Suprapubic skin (tissue), 4 donors: ENCODE data around the gene RFC2. TPM values are rescaled to one million over a fixed set of nuclear protein-coding genes. Genes with fewer than 3 reads are reported as not detected.

Experiments used
- DNase-seq, 2 donors: peaks; one replicate each; pipeline ENCODE4 v3.0.0-alpha.2; 2019; ENCODE audit warnings: low spot score in 2 of 2
- H3K27ac ChIP-seq: fragments of 200-600 bp; sonication (generic); one replicate; pipeline ENCODE4 v1.5.1; 2019
- H3K27me3 ChIP-seq: fragments of 200-600 bp; sonication (generic); one replicate; pipeline ENCODE4 v1.5.1; 2019
- H3K36me3 ChIP-seq: fragments of 200-600 bp; sonication (generic); one replicate; pipeline ENCODE4 v1.5.1; 2019
- H3K4me1 ChIP-seq: fragments of 200-600 bp; sonication (generic); one replicate; pipeline ENCODE4 v1.5.1; 2019
- H3K4me3 ChIP-seq: fragments of 200-600 bp; sonication (generic); one replicate; pipeline ENCODE4 v1.5.1; 2019; ENCODE audit warnings: mild to moderate bottlenecking
- H3K9me3 ChIP-seq: fragments of 200-600 bp; sonication (generic); one replicate; pipeline ENCODE4 v1.5.1; 2019
- EP300 ChIP-seq: sonication (generic); formaldehyde crosslinking; IDR thresholded peaks from one replicate; pipeline ENCODE4 v1.6.1; 2017; ENCODE audit warnings: antibody characterized with exemption
- POLR2A ChIP-seq, 2 donors: fragments of 450-650 bp; IDR thresholded peaks; one replicate each; pipeline ENCODE4 v1.6.1; 2017; ENCODE audit warnings: antibody characterized with exemption in 2 of 2, mild to moderate bottlenecking in 2 of 2, moderate library complexity in 2 of 2
- POLR2AphosphoS5 ChIP-seq, 3 donors: sonication (generic); formaldehyde crosslinking; IDR thresholded peaks; one replicate each; pipeline ENCODE4 v1.6.1; 2017; ENCODE audit warnings: antibody characterized with exemption in 3 of 3
- WGBS: methylation state at CpG from one replicate; pipeline ENCODE4 v1.1.5; 2018; 5-methylcytosine and 5-hydroxymethylcytosine counted together
- total RNA-seq, 4 donors: library from RNA; depleted of rRNA; stranded (reverse); fragments of >200 nt; gene quantifications; one replicate each; pipeline ENCODE4 v1.1.0, GENCODE V29; 2016
- TF ChIP-seq, protein P1 (sequence below), 2 donors: fragments of 200-600 bp in 1 of 2; fragments of 450-650 bp in 1 of 2; sonication (generic) in 1 of 2; IDR thresholded peaks; one replicate each; pipeline ENCODE4 v1.5.1; 2016 to 2019; ENCODE audit warnings: antibody characterized with exemption in 2 of 2, mild to moderate bottlenecking in 1 of 2, moderate library complexity in 1 of 2

Gene RFC2
- total RNA-seq, 4 donors from 2014 or later, result 15.0 to 17.2 (median 16.4) TPM

DNA sequence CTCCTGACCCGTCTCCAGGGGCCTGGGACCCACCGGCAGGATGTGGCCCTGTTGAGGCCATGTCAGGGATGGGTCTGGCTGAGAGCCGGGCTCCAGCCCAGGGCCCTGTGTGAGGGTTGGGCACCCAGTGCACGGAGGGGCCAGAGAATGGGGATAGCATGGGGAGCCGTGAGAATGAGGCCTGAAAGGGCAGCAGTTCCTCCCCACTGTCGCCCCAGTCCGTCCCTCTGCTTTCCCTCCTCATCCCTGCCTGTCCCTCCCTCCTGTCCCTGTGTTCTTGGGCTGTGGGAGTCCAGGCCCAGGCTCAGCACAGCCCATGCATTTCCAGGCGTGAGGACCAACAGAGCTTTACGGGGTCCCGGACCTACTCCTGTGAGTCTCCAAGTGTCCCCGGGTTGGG lies 34.8 kb downstream of the RFC2 start:
- Histone ChIP-seq H3K4me3 (no peak overlapping the region), H3K4me1 (peaks cover 2% of the 10 kb centered on the region), H3K27me3 (no peaks in the 10 kb centered on the region), H3K36me3 (no peaks in the 10 kb centered on the region), H3K27ac (no peak overlapping the region), H3K9me3 (no peaks in the 10 kb centered on the region)
- TF ChIP-seq EP300 (no peak), POLR2A (IDR thresholded peaks at IDR 0.05) (no peak), POLR2AphosphoS5 (IDR thresholded peaks at IDR 0.05) (no peak)
- TF ChIP-seq, protein P1, sequence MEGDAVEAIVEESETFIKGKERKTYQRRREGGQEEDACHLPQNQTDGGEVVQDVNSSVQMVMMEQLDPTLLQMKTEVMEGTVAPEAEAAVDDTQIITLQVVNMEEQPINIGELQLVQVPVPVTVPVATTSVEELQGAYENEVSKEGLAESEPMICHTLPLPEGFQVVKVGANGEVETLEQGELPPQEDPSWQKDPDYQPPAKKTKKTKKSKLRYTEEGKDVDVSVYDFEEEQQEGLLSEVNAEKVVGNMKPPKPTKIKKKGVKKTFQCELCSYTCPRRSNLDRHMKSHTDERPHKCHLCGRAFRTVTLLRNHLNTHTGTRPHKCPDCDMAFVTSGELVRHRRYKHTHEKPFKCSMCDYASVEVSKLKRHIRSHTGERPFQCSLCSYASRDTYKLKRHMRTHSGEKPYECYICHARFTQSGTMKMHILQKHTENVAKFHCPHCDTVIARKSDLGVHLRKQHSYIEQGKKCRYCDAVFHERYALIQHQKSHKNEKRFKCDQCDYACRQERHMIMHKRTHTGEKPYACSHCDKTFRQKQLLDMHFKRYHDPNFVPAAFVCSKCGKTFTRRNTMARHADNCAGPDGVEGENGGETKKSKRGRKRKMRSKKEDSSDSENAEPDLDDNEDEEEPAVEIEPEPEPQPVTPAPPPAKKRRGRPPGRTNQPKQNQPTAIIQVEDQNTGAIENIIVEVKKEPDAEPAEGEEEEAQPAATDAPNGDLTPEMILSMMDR (IDR thresholded peaks at IDR 0.05), result no peak
- 86% methylated on average over 1 of the region's 11 CpGs for WGBS
- no peak for DNase-seq

DNA sequence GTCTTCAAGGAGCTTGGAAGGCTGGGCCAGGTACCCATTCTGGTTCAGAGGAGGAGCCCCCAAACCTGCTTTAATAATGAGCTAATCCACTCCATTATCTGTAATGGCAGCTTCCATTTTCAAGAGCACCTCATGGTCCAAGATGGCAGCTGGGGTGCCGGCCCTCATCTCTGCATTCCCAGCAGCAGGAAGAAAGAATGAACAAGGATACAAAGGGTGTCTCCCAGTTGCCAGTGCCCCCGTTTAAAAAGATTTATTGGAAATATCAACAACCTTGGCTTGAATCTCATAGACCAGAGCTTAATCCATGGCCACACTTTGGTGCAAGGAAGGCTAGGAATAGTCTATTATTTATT lies 35.9 kb downstream of the RFC2 start:
- Histone ChIP-seq H3K9me3 (no peaks in the 10 kb centered on the region), H3K27ac (no peak overlapping the region), H3K4me1 (no peaks in the 10 kb centered on the region), H3K36me3 (no peaks in the 10 kb centered on the region), H3K4me3 (no peak overlapping the region), H3K27me3 (no peaks in the 10 kb centered on the region)
- TF ChIP-seq, protein P1 (IDR thresholded peaks at IDR 0.05), result no peak
- no peak for TF ChIP-seq EP300
- TF ChIP-seq POLR2AphosphoS5 (IDR thresholded peaks at IDR 0.05), result no peak
- no peak for TF ChIP-seq POLR2A (IDR thresholded peaks at IDR 0.05)
- DNase-seq, result no peak
- WGBS, result 86% methylated on average over 2 of the region's 2 CpGs

DNA sequence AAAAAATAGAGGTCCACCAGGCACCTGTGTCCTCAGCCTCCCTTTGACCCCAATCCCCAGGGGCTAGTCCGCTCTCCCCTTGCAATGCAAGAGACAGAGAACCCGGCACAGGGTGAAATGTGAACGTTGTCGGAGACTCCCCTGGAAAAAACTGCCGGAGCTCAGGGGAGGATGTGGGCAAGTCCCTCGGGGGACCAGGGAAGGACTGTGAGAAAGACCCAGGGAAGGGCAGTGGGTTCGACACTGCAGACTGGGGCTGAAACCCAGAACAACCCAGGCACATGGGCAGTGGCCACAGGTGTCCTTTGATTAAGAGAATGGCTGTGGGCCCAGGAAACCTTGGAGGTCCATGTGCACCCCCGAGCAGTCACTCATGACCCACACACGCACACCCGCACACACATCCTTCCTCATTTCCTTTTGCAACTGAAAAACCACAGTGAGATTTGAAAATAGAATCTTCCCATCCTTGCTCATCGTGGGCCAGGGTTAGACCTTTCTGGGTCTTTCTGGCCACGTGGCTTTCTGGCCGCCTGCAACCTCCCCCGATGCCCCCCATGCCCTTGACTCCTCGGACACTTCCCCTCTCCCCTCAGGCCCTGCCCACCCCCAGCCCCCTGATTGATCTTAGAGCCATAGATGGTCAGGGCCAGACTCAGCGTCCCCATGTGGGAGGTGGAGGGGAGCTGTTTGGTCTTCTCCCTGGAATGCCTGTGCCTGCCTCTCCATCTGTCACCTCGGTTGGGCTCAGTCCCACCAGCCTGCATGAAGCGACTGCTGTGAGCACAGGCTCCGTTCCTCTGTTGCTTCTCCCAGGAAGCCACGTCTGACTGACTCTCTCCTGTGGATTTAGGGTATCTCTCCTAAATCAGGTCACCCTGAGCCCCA lies 36.5 kb downstream of the RFC2 start:
- H3K27ac ChIP-seq, result no peak overlapping the region
- H3K4me1 ChIP-seq, result no peaks in the 10 kb centered on the region
- H3K4me3 ChIP-seq, result no peak overlapping the region
- TF ChIP-seq, protein P1 (IDR thresholded peaks at IDR 0.05), result no peak
- no peak for TF ChIP-seq EP300
- TF ChIP-seq POLR2A (IDR thresholded peaks at IDR 0.05), result no peak
- H3K36me3 ChIP-seq, result no peaks in the 10 kb centered on the region
- no peaks in the 10 kb centered on the region for H3K27me3 ChIP-seq
- WGBS, result 55% methylated on average over 20 of the region's 20 CpGs
- DNase-seq, result no peak
- no peaks in the 10 kb centered on the region for H3K9me3 ChIP-seq

DNA sequence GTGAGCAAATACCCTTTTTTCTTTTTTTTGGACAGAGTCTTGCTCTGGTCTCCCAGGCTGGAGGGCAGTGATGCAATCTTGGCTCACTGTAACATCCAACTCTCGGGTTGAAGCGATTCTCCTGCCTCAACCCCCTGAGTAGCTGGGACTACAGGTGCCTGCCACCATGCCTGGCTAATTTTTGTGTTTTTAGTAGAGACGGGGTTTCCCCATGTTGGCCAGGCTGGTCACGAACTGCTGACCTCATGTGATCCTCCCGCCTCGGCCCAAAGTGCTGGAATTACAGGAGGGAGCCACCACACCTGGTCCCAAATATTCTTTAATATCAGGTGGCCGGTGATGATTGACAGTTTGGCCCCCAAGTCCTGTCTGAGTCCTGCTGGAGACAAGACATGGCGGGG lies 37.8 kb downstream of the RFC2 start:
- Histone ChIP-seq H3K27ac (no peak overlapping the region), H3K4me3 (no peak overlapping the region), H3K36me3 (no peaks in the 10 kb centered on the region), H3K27me3 (no peaks in the 10 kb centered on the region), H3K4me1 (no peaks in the 10 kb centered on the region), H3K9me3 (no peaks in the 10 kb centered on the region)
- DNase-seq, result no peak
- TF ChIP-seq POLR2AphosphoS5 (IDR thresholded peaks at IDR 0.05), result no peak
- 58% methylated on average over 7 of the region's 8 CpGs for WGBS

DNA sequence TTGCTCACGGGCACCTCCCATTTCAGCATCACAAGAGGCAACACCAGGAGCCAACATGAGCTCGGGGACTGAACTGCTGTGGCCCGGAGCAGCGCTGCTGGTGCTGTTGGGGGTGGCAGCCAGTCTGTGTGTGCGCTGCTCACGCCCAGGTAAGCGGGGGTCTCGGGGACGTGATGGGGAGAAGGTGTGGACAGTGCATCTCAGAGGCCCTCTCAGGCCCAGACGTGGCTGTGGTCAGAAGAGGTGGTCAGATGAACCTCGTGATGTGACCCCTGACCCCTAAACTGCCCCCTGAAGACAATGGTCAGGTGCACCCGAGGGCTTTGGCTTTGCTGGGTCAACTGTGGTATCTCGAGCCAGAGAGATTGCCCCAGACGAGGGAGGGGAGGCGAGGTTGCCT lies 38.3 kb downstream of the RFC2 start:
- 74% methylated on average over 15 of the region's 15 CpGs for WGBS

More for the DNA sequence above, 38.3 kb downstream of the RFC2 start:
- no peak for DNase-seq
- H3K4me1 ChIP-seq, result no peaks in the 10 kb centered on the region
- H3K36me3 ChIP-seq, result no peaks in the 10 kb centered on the region
- H3K27ac ChIP-seq, result no peak overlapping the region
- H3K9me3 ChIP-seq, result no peaks in the 10 kb centered on the region
- H3K4me3 ChIP-seq, result no peak overlapping the region
- no peaks in the 10 kb centered on the region for H3K27me3 ChIP-seq
- TF ChIP-seq EP300, result no peak
- no peak for TF ChIP-seq POLR2A (IDR thresholded peaks at IDR 0.05)
- TF ChIP-seq POLR2AphosphoS5 (IDR thresholded peaks at IDR 0.05), result no peak
- TF ChIP-seq, protein P1 (IDR thresholded peaks at IDR 0.05), result no peak
